Upper lobe of left lung (tissue), 6 donors: ENCODE results near the gene PCIF1. TPM values are rescaled to one million over a fixed set of nuclear protein-coding genes. Genes with fewer than 3 reads are reported as not detected.
A peak's percentile ranks its signal among the peaks of the same experiment; 100 is the strongest.

Experiments used
- ATAC-seq, 2 donors: fragments of 200-7000 bp; cut with Tn5 transposase; one replicate each; pipeline ENCODE4 v1.9.1; 2022; ENCODE audit warnings: mild to moderate bottlenecking in 2 of 2, moderate library complexity in 2 of 2; ENCODE audit not compliant: low FRiP score in 2 of 2
- DNase-seq, 2 donors: peaks; one replicate each; pipeline ENCODE4 v3.0.0-alpha.2; 2019 to 2020
- H3K27ac ChIP-seq, 4 donors: fragments of 200-600 bp; sonication (generic); one replicate each; pipeline ENCODE4 v1.5.1; 2016 to 2019
- H3K27me3 ChIP-seq, 4 donors: fragments of 200-600 bp; sonication (generic); one replicate each; pipeline ENCODE4 v1.5.1; 2017 to 2019
- H3K36me3 ChIP-seq, 4 donors: fragments of 200-600 bp; sonication (generic); one replicate each; pipeline ENCODE4 v1.5.1; 2016 to 2019
- H3K4me1 ChIP-seq, 4 donors: fragments of 200-600 bp; sonication (generic); one replicate each; pipeline ENCODE4 v1.5.1; 2018 to 2019
- H3K4me3 ChIP-seq, 4 donors: fragments of 200-600 bp; sonication (generic); one replicate each; pipeline ENCODE4 v1.5.1; 2017 to 2019; ENCODE audit warnings: mild to moderate bottlenecking in 2 of 4, moderate library complexity in 1 of 4
- H3K9me3 ChIP-seq, 4 donors: fragments of 200-600 bp; sonication (generic); one replicate each; pipeline ENCODE4 v1.5.1; 2018 to 2019
- CTCF ChIP-seq, 6 experiments: fragments of 450-650 bp in 4 of 6; fragments of 200-600 bp in 2 of 6; sonication (generic) in 2 of 6; IDR thresholded peaks; one replicate each; pipeline ENCODE4 v1.5.1; 2016 to 2019; ENCODE audit warnings: antibody characterized with exemption in 6 of 6
- EP300 ChIP-seq, 4 donors: sonication (generic); formaldehyde crosslinking; IDR thresholded peaks; one replicate each; pipeline ENCODE4 v1.5.1; 2017; ENCODE audit warnings: antibody characterized with exemption in 4 of 4, control low read depth in 2 of 4
- POLR2A ChIP-seq, 4 donors: fragments of 450-650 bp; IDR thresholded peaks; one replicate each; pipeline ENCODE4 v1.5.1; 2016 to 2017; ENCODE audit warnings: antibody characterized with exemption in 4 of 4, mild to moderate bottlenecking in 2 of 4
- POLR2AphosphoS5 ChIP-seq, 2 donors: sonication (generic); formaldehyde crosslinking; IDR thresholded peaks; one replicate each; pipeline ENCODE4 v1.5.1; 2017; ENCODE audit warnings: antibody characterized with exemption in 2 of 2
- WGBS, 2 donors: methylation state at CpG; one replicate each; pipeline ENCODE4 v1.1.5; 2017 to 2018; 5-methylcytosine and 5-hydroxymethylcytosine counted together
- total RNA-seq, 6 donors: library from RNA; depleted of rRNA in 4 of 6; stranded (reverse); fragments of >200 nt in 4 of 6; gene quantifications; one replicate each; pipeline versions ENCODE4 v1.1.0 to v1.2.1, GENCODE V29; 2016 to 2021
- donor health status: DM: no; HTN: no; CAD: no; lungs with moderate emphysema.
- donor health status: DM: no; HTN: yes; CAD: no; lungs with severe emphysema.

PCIF1 gene
- total RNA-seq, 6 donors from 2014 or later: 41.7 to 59.7 (median 47.1) TPM

- H3K27me3 ChIP-seq: no peaks in the 10 kb centered on the region
- DNase-seq (no peak), ATAC-seq (peak in 1 of 2 donors; percentile 38)
- 90% methylated on average over 12 of the region's 12 CpGs for WGBS, 2 donors
- H3K4me1 ChIP-seq: peaks cover 19 to 53% (median 39%) of the 10 kb centered on the region in 4 donors
- H3K36me3 ChIP-seq: no peaks in the 10 kb centered on the region
- H3K27ac ChIP-seq: peak overlapping the region; percentile 49 to 84 (median 65)
- no peak overlapping the region for H3K4me3 ChIP-seq
- no peaks in the 10 kb centered on the region for H3K9me3 ChIP-seq
- TF ChIP-seq POLR2A (IDR thresholded peaks at IDR 0.05): no peak
- TF ChIP-seq POLR2AphosphoS5 (IDR thresholded peaks at IDR 0.05): no peak
- TF ChIP-seq EP300 (IDR thresholded peaks at IDR 0.05): no peak
- TF ChIP-seq CTCF (IDR thresholded peaks at IDR 0.05): no peak
These were observed 15.5 kb upstream of the PCIF1 start for GRCh38 chr20:45918779-45919537.

- no peak for DNase-seq
- no peaks in the 10 kb centered on the region for H3K9me3 ChIP-seq
- H3K36me3 ChIP-seq: no peaks in the 10 kb centered on the region
- 43 to 62% methylated on average over 10 to 11 of the region's 11 CpGs for WGBS, 2 donors
- no peak overlapping the region for H3K4me3 ChIP-seq
- TF ChIP-seq CTCF (IDR thresholded peaks at IDR 0.05) (no peak), EP300 (IDR thresholded peaks at IDR 0.05) (no peak), POLR2AphosphoS5 (IDR thresholded peaks at IDR 0.05) (no peak), POLR2A (IDR thresholded peaks at IDR 0.05) (no peak)
- no peaks in the 10 kb centered on the region for H3K27me3 ChIP-seq
- H3K27ac ChIP-seq: peak overlapping the region; percentile 23 to 84 (median 58)
- peak; percentile 20 to 55 for ATAC-seq
- H3K4me1 ChIP-seq: peaks cover 21 to 56% (median 45%) of the 10 kb centered on the region in 4 donors
These were observed 14.7 kb upstream of the PCIF1 start for GRCh38 chr20:45919542-45920399.

GRCh38 chr20:45920462-45921336 lies 13.8 kb upstream of the PCIF1 start:
- no peaks in the 10 kb centered on the region for H3K36me3 ChIP-seq
- TF ChIP-seq CTCF (IDR thresholded peaks at IDR 0.05): no peak
- no peak for TF ChIP-seq POLR2AphosphoS5 (IDR thresholded peaks at IDR 0.05)
- no peak for TF ChIP-seq EP300 (IDR thresholded peaks at IDR 0.05)
- no peaks in the 10 kb centered on the region for H3K27me3 ChIP-seq
- ATAC-seq: peak in 1 of 2 donors; percentile 6
- H3K4me1 ChIP-seq: peaks cover 17 to 58% (median 45%) of the 10 kb centered on the region in 4 donors
- H3K9me3 ChIP-seq: no peaks in the 10 kb centered on the region
- H3K27ac ChIP-seq: peak overlapping the region; percentile 23 to 84 (median 58)
- no peak for DNase-seq
- WGBS, 2 donors: 59 to 72% methylated on average over 9 of the region's 9 CpGs
- no peak overlapping the region for H3K4me3 ChIP-seq

GRCh38 chr20:45921337-45922189 lies 12.9 kb upstream of the PCIF1 start:
- no peaks in the 10 kb centered on the region for H3K9me3 ChIP-seq
- 73 to 87% methylated on average over 11 of the region's 11 CpGs for WGBS, 2 donors
- ATAC-seq (no peak), DNase-seq (no peak)
- peaks cover 17 to 58% (median 45%) of the 10 kb centered on the region in 4 donors for H3K4me1 ChIP-seq
- peak overlapping the region in 2 of 4 donors; percentile 36 to 84 for H3K27ac ChIP-seq
- no peak overlapping the region for H3K4me3 ChIP-seq
- TF ChIP-seq POLR2AphosphoS5 (IDR thresholded peaks at IDR 0.05): no peak
- no peak for TF ChIP-seq POLR2A (IDR thresholded peaks at IDR 0.05)
- TF ChIP-seq EP300 (IDR thresholded peaks at IDR 0.05): no peak
- TF ChIP-seq CTCF (IDR thresholded peaks at IDR 0.05): no peak
- no peaks in the 10 kb centered on the region for H3K27me3 ChIP-seq
- no peaks in the 10 kb centered on the region for H3K36me3 ChIP-seq
